GM19324 (cell line): Measurements from ENCODE around the gene HMG20B.
"Not testable (repeated sequence)": the region's sequence is repeated elsewhere in the genome, so short reads cannot be mapped to it uniquely, and the experiment has no call there.

Experiments
- ATAC-seq: cut with Tn5 transposase; IDR thresholded peaks from one replicate; pipeline ENCODE4 v1.9.1; 2021; ENCODE audit warnings: mild to moderate bottlenecking, moderate library complexity; ENCODE audit not compliant: unreplicated experiment, low FRiP score

HMG20B gene

DNA sequence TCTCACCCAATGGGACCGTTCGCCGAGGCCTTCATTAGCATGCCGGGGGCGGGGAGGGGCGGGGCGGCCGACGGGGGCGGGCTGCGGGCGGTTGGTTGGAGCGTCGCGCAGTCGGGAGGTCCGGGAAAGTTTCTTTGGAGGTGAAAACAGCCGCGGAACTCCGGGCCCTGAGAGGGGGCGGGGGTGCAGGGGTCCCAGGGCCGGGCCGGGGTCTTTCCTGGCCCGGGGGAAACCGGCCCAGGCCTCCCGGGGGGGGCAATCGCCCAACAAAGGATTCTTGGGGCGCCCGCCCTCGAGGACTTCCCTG is at the start of gene HMG20B:
HMG20B (plus strand) TSS at position 90 of the 307 bp plus-strand sequence. CDS start 366 bp downstream, outside the sequence.
- no peak for ATAC-seq

- no peak for ATAC-seq
Observed at GRCh38 chr19:3523361-3524077, 49.2 kb upstream of the HMG20B start.

GRCh38 chr19:3524078-3524842 is 48.5 kb upstream of the HMG20B start:
- ATAC-seq: no peak

DNA sequence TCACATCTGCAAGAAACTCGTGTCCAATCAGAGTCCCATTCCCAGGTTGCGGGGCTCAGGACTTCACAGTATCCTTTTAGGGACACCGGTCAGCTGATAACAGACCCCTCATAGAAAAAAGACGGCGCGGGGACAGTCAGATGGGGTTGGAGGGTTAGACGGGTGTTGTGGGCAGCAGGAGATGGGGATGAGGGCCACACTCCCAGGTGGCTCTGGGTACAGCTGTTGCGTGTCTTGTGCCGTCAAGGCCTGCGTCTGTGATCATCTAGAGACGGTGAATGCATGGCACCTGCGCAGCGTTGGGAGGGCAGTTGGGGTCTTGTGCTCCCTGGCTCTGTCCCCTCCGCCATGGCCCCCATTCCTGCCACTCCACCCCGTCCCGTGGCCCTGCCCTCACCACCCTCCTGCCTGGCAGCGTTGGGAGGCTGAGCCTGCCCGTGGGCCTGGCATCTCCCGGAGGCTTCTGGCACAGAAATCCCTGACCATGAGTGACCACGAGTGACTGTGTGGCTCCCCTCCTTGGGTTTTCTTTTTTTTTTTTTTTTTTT is 47.8 kb upstream of the HMG20B start:
- no peak for ATAC-seq

DNA sequence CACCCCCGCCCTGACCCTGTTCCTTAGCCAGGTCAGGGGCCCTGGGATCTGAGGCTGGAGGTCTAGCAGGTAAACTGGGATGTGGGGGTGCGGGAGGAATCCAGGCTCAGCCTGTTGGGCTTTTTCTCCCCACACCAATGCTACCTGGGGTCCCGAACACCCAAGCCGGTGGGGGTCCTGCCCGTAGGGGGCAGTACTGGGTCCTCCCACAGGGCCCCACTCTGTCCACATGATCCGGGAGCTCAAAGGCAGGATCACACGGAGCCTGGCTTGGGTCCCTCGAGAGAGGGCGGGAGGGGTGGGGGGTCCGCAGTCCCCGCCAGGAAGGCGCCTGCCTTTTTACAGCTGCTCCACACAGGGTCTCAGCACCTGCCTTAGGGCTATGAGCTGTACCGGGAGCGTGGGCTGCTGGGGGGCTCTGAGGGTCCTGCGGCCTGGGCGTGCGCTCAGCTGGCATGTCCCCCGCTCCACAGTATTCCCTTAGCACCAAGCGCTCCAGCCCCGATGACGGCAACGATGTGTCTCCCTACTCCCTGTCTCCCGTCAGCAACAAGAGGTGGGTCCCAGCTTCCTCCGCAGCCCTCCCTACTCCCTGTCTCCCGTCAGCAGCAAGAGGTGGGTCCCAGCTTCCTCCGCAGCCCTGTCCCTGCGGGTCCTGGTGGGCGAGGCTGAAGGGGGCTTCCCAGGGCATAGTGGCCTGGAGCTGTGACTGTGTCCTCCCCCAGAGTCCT is 46.1 kb upstream of the HMG20B start:
- no peak for ATAC-seq

- no peak for ATAC-seq
Observed at GRCh38 chr19:3527238-3527910, 45.4 kb upstream of the HMG20B start.

- no peak for ATAC-seq
Observed at GRCh38 chr19:3528080-3528479, 44.7 kb upstream of the HMG20B start.

DNA sequence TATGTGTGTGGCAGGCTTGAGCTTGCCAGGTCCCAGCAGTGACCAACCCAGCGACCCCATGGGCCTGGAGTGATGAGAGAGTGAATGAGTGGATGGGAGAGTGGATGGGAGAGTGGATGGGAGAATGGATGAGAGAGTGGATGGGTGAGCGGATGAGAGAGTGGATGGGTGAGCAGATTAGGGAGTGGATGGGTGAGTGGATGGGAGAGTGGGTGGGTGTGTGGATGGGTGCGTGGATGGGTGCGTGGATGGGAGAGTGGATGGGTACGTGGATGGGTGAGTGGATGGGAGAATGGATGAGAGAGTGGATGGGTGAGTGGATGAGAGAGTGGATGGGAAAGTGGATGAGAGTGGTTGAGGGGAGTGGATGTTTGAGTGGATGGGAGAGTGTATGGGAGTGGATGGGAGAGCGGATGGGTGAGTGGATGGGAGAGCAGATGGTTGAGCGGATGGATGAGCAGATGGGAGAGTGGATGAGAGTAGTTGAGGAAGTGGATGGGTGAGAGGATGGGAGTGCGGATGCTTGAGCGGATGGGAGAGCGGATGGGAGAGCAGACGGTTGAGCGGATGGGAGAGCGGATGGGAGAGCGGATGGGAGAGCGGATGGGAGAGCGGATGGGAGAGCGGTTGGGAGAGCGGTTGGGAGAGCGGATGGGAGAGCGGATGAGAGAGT is 44.1 kb upstream of the HMG20B start:
- no peak for ATAC-seq

DNA sequence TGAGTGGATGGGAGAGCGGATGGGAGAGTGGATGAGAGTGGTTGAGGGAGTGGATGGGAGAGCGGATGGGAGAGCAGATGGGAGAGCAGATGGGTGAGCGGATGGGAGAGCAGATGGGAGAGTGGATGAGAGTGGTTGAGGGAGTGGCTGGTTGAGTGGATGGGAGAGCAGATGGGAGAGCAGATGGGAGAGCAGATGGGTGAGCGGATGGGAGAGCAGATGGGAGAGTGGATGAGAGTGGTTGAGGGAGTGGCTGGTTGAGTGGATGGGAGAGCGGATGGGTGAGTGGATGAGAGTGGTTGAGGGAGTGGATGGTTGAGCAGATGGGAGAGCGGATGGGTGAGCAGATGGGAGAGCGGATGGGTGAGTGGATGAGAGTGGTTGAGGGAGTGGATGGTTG is 43.4 kb upstream of the HMG20B start:
- not testable (repeated sequence) for ATAC-seq

- ATAC-seq: no peak
Observed at GRCh38 chr19:3530389-3530788, 42.4 kb upstream of the HMG20B start.

- no peak for ATAC-seq
Observed at GRCh38 chr19:3531716-3532115, 41.0 kb upstream of the HMG20B start.

DNA sequence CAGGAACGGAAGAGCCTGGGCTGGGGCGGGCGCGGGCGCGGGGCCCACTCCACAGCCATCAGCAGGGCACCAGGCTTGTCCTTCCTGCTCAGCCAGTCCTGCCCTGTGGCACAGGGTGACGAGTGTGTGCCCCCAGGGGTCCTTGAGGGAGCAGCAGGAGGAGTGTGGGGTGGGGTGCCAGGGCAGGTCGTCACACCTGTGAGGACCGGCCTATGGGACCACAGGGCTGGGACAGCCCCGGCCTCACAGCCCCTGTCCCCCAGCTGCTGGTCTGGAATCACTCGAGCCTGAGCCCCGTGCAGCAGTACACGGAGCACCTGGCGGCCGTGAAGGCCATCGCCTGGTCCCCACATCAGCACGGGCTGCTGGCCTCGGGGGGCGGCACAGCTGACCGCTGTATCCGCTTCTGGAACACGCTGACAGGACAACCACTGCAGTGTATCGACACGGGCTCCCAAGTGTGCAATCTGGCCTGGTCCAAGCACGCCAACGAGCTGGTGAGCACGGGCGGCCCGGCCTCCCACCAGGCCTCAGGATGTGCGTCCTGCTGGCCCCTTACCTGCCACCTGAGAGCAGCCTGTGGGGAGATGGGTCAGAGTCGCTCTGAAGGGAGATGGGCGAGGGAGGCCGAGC is 40.5 kb upstream of the HMG20B start:
- ATAC-seq: no peak

- no peak for ATAC-seq
Observed at GRCh38 chr19:3533033-3533432, 39.7 kb upstream of the HMG20B start.

DNA sequence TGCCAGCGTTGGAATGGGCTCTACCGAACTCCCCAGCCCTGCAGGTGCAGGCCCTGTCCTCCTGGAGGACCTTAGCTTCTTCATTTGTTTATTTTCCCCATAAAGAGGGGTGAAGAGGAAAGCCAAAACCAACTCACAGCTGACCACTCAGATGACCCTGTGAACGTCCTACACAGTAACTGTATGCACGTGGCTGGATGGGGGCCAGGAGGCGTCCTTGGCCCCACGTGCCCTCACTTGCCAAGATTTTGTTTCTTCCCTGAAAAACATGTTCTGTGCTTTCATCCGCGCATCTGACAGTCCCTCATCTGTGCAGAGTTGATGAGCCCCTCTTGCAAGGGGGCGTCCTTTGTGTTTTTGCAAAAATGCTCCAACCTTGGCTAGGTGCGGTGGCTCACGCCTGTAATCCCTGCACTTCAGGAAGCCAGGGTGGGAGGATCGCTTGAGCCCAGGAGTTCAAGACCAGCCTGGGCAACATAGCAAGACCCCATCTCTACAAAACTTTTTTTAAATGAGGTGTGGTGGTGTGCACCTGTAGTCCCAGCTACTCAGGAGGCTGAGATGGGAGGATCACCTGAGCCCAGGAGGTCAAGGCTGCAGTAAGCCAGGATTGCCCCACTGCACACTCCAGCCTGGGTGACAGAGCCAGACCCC is 39.1 kb upstream of the HMG20B start:
- no peak for ATAC-seq

GRCh38 chr19:3534375-3535234 is 38.1 kb upstream of the HMG20B start:
- no peak for ATAC-seq

GRCh38 chr19:3535235-3535535 is 37.6 kb upstream of the HMG20B start:
- no peak for ATAC-seq

GRCh38 chr19:3535563-3535965 is 37.2 kb upstream of the HMG20B start:
- no peak for ATAC-seq

- no peak for ATAC-seq
Observed at GRCh38 chr19:3535981-3536380, 36.8 kb upstream of the HMG20B start.
